Fibroblast of pulmonary artery (primary cell): Measurements from ENCODE around the gene FLG2.

ENCODE experiments used
- DNase-seq: peaks from one replicate; pipeline ENCODE4 v3.0.0-alpha.2; 2010; ENCODE audit warnings: low read depth
- H3K4me3 ChIP-seq: replicated peaks from 2 replicates; pipeline ENCODE4 v1.5.1; 2011; ENCODE audit warnings: low read depth, mild to moderate bottlenecking, control low read depth, low read length, moderate library complexity
- CTCF ChIP-seq: IDR thresholded peaks from 2 replicates; pipeline ENCODE4 v1.5.1; 2011; ENCODE audit warnings: mild to moderate bottlenecking, control low read depth, low read length, inconsistent platforms; ENCODE audit errors: missing control alignments

Gene FLG2

GRCh38 chr1:152386940-152387339, 27.1 kb upstream of the FLG2 start:
- TF ChIP-seq CTCF, result no peak
- DNase-seq, result no peak

GRCh38 chr1:152380932-152381331, 21.1 kb upstream of the FLG2 start:
- H3K4me3 ChIP-seq, result no peak overlapping the region
- TF ChIP-seq CTCF, result no peak
- no peak for DNase-seq

More at GRCh38 chr1:152386940-152387339, 27.1 kb upstream of the FLG2 start:
- H3K4me3 ChIP-seq, result no peak overlapping the region

- no peak overlapping the region for H3K4me3 ChIP-seq
- no peak for TF ChIP-seq CTCF
- DNase-seq, result no peak
Observed at GRCh38 chr1:152374451-152374850, 14.6 kb upstream of the FLG2 start.

GRCh38 chr1:152372672-152373071, 12.9 kb upstream of the FLG2 start:
- DNase-seq, result no peak
- no peak overlapping the region for H3K4me3 ChIP-seq
- no peak for TF ChIP-seq CTCF

GRCh38 chr1:152367436-152367835, 7.6 kb upstream of the FLG2 start:
- no peak overlapping the region for H3K4me3 ChIP-seq
- DNase-seq, result no peak
- no peak for TF ChIP-seq CTCF

DNA sequence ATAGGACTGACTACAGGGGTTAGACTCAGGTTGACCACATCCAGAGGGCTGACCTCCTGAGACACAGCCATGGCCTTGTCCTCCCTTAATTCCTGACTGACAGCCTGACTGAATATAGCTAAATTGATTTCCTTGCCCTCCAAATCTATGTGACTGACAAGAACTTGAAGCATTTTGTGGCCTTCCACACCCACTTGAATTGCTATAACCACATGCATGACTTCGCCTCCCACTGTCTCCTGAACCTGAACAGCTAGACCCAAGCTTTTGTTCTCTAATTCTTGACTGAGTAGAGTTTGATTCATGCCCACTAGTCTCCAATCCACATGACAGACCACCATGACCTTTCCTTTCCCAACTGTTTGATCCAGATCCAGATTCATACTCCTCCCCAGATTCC, 3.1 kb downstream of the FLG2 start:
- no peak overlapping the region for H3K4me3 ChIP-seq
- no peak for TF ChIP-seq CTCF
- no peak for DNase-seq

DNA sequence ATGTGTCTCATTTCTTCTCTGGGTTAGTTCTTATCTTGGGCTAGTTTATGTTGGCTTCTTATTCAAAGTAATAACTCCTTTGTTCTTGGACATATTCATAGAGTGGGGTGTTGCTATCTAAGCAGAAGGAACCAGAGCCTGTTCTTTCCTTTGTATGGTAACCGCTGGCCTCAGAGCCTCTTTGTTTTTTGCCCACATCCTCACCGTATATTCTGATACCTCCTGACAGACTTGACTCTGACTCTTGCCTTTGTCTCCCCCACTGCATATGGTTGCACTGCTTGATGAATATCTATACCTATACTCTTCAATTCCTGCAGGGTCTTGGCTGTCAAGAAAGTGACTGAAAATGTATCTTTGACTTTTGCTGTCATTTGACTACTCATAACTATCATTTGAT, 10.2 kb downstream of the FLG2 start:
- no peak for TF ChIP-seq CTCF
- H3K4me3 ChIP-seq, result no peak overlapping the region
- DNase-seq, result no peak
